Activated B cell treated with CpG ODN at 0.5 μM for 24 hours (primary cell): ENCODE measurements around the gene RET. TPM values are rescaled to one million over a fixed set of nuclear protein-coding genes. Genes with fewer than 3 reads are reported as not detected.

Experiments used
- ATAC-seq: fragments of 200-7000 bp; cut with Tn5 transposase; one replicate; pipeline ENCODE4 v1.10.0; 2021; ENCODE audit warnings: low read depth, mild to moderate bottlenecking, moderate library complexity
- CTCF ChIA-PET: fragments of 350-600 bp; sonication (Branson Sonifier 250); formaldehyde crosslinking; loops from one replicate; lab custom pipeline; 2021; ENCODE audit warnings: antibody characterized with exemption; lab: Charles Lee
- POLR2A ChIA-PET: fragments of 350-600 bp; sonication (Branson Sonifier 250); formaldehyde crosslinking; loops from one replicate; lab custom pipeline; 2021; ENCODE audit warnings: antibody characterized with exemption; lab: Charles Lee
- DNase-seq: peaks from one replicate; pipeline ENCODE4 v3.0.0; 2022
- H3K27ac Mint-ChIP-seq: one replicate; pipeline ENCODE4 v1.8.0; 2020; ENCODE audit warnings: mixed read lengths
- H3K27me3 Mint-ChIP-seq: one replicate; pipeline ENCODE4 v1.8.0; 2021; ENCODE audit warnings: mixed read lengths
- H3K36me3 Mint-ChIP-seq: one replicate; pipeline ENCODE4 v1.8.0; 2021; ENCODE audit warnings: low read depth, mixed read lengths
- H3K4me1 Mint-ChIP-seq: one replicate; pipeline ENCODE4 v1.8.0; 2021; ENCODE audit warnings: mixed read lengths
- H3K4me3 Mint-ChIP-seq: one replicate; pipeline ENCODE4 v1.8.0; 2020; ENCODE audit warnings: mild to moderate bottlenecking, mixed read lengths
- H3K9me3 Mint-ChIP-seq: one replicate; pipeline ENCODE4 v1.8.0; 2020; ENCODE audit warnings: mixed read lengths
- intact Hi-C: fragments of 100-400 bp; cut with micrococcal nuclease; formaldehyde crosslinking; loops from one replicate; pipeline ENCODE4 v1.15.1; 2024
- total RNA-seq: library from RNA; stranded (reverse); gene quantifications from 2 replicates; pipeline ENCODE4 v1.2.3, GENCODE V29; 2022
- TF ChIP-seq, protein P1 (sequence below): fragments of 200-600 bp; IDR thresholded peaks from one replicate; pipeline ENCODE4 v1.8.0; 2022; ENCODE audit warnings: antibody characterized with exemption, mild to moderate bottlenecking

The RET gene
- total RNA-seq, 1 donor from 2014 or later: not detected

DNA sequence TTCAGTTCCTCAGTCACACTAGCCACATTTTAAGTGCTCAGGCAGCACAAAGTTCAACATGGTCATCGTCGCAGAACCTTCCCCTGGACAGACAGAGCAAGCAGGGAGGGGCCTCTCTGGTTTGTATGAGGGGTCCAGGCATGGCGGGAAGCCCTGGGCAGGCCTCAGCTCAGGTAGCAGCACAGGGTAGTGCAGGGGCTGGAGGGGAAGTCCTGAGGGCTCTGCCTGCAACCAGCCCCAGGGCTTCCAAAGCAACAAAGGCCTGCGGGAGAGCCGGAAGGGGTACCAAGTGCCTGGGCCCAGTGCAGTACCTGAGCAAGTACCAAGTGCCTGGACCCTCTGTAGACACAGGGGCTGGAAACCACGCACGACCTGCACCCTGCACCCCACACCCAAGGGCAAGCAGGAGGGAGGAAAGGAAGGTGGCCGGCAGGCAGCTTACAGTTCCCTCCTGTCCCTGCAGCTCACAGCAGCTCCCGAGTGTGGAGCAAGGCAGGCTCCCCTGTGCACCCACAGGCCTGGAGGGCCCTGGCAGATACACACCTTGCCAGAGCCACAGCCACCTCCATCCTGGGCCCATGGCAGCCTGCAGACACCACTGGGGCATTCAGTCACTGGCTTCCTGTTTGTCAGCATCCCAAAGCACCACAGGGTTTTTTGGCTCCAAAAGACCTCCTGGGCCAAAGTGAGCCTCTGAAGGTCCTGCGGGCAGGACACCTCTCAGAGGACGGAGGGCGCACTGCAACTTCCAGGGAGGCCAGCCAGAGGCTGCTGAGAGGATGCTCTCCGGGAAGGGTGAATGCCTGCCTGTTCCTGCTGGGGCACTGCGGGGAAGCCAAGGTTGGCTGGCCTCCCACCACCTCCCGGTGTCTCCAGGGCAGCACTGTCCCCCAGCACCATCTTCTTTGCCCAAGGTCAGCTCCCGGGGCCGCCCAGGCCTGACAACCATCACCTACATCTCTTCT is 6.5 kb upstream of the RET start:
- intact Hi-C loops: no loop called here

DNA sequence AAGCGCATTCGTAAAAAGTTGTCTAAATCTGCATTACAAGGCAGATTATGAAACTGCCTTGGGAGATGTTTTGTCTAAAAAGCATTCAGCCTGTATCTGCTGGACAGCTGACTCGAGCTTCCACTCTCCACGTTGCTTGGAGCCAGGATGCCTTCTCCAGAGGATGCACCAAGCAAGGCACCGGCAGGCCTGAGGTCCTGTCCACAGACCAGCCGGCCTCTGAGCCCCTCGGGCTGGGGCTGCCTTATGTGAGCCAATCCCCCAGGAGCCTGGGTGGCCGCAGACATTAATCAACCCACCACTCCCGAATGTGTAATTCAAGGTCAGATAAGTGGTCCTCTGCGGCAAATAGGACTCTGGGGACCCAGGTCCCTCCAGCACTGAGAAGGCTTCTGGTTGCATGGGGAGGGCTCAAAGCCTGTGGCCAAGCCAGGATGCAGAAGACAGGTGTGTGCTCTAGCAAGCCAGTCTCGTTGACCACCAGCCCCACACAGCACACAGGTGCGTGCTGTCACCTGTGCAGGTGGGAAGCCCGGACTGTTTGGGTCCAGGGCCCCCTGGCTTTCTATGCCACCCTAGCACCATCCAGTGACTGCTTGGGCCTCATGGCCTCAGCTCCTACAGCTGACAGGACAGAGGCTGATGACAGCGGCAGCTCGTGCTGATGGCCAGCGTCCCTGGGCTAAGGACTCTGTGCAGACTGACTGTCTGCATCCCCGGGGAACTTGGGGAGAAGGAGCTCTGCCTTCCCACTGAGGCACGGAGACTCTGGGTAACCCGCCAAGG is 4.8 kb upstream of the RET start:
- intact Hi-C loops: no loop called here
- H3K4me3 Mint-ChIP-seq: no peak overlapping the region

More for the DNA sequence above, 6.5 kb upstream of the RET start:
- H3K27me3 Mint-ChIP-seq: peaks cover 1% of the 10 kb centered on the region
- TF ChIP-seq, protein P1, sequence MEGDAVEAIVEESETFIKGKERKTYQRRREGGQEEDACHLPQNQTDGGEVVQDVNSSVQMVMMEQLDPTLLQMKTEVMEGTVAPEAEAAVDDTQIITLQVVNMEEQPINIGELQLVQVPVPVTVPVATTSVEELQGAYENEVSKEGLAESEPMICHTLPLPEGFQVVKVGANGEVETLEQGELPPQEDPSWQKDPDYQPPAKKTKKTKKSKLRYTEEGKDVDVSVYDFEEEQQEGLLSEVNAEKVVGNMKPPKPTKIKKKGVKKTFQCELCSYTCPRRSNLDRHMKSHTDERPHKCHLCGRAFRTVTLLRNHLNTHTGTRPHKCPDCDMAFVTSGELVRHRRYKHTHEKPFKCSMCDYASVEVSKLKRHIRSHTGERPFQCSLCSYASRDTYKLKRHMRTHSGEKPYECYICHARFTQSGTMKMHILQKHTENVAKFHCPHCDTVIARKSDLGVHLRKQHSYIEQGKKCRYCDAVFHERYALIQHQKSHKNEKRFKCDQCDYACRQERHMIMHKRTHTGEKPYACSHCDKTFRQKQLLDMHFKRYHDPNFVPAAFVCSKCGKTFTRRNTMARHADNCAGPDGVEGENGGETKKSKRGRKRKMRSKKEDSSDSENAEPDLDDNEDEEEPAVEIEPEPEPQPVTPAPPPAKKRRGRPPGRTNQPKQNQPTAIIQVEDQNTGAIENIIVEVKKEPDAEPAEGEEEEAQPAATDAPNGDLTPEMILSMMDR: no peak
- ChIA-PET CTCF (no interaction called here), POLR2A (no interaction called here)
- H3K36me3 Mint-ChIP-seq: no peaks in the 10 kb centered on the region
- no peak overlapping the region for H3K27ac Mint-ChIP-seq
- H3K9me3 Mint-ChIP-seq: no peaks in the 10 kb centered on the region
- DNase-seq (no peak), ATAC-seq (no peak)
- no peaks in the 10 kb centered on the region for H3K4me1 Mint-ChIP-seq
- no peak overlapping the region for H3K4me3 Mint-ChIP-seq

DNA sequence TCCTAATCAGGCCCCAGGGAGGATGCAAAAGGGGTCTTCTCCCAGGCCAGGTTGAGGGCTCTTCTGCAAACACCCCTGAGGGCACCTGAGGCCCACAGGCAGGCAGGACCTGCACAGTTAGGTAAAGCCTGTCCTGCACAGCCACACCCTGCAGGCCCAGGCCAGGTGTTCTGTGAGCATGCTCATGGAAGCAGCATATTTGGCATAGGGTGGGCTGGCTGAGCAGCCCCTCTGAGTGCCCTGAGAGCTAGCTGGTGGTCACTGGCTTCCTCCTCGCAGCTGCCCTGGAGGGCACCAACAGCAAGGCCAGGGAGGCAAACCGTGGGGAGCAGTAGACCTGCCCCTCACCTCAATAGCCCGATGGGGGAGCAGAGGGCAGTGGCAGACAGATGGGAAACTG is 3.7 kb upstream of the RET start:
- Mint-ChIP-seq H3K9me3 (no peaks in the 10 kb centered on the region), H3K27me3 (peaks cover 15% of the 10 kb centered on the region), H3K4me1 (peaks cover 8% of the 10 kb centered on the region), H3K27ac (no peak overlapping the region), H3K4me3 (no peak overlapping the region), H3K36me3 (no peaks in the 10 kb centered on the region)
- intact Hi-C loops: no loop called here
- TF ChIP-seq, protein P1: no peak
- CTCF ChIA-PET: no interaction called here
- no peak for DNase-seq
- POLR2A ChIA-PET: no interaction called here
- no peak for ATAC-seq

More for the DNA sequence above, 4.8 kb upstream of the RET start:
- H3K27me3 Mint-ChIP-seq: peaks cover 9% of the 10 kb centered on the region
- H3K27ac Mint-ChIP-seq: no peak overlapping the region
- TF ChIP-seq, protein P1: no peak
- peaks cover 3% of the 10 kb centered on the region for H3K4me1 Mint-ChIP-seq
- no peak for ATAC-seq
- H3K9me3 Mint-ChIP-seq: no peaks in the 10 kb centered on the region
- ChIA-PET POLR2A (no interaction called here), CTCF (interaction anchor here (0.9 kb wide), 1 partner anchor 31 kb away, joined by 3 read pairs; no protein-coding TSS in a partner anchor)
- DNase-seq: no peak
- no peaks in the 10 kb centered on the region for H3K36me3 Mint-ChIP-seq

DNA sequence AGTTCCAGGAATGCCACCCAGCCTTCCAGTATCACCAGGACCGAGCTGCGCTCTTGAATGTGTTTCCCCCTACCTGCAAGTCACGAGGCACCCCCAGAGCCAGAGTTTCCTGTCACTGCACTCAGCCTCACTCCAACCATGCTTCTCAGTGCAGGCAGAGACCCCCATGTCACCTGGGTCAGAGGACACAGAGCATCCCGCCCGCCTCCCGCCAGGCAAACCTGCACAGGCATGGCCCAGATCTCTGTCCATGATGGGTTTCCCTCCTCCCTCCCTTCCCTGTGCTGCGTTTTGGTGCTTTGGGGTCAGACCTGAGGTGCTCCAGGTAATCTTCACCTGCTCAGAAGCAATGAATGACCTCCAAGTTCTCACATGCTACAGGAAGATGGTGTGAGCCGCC is 3.1 kb upstream of the RET start:
- TF ChIP-seq, protein P1: no peak
- Mint-ChIP-seq H3K9me3 (no peaks in the 10 kb centered on the region), H3K36me3 (no peaks in the 10 kb centered on the region), H3K4me1 (peaks cover 8% of the 10 kb centered on the region), H3K4me3 (no peak overlapping the region), H3K27ac (no peak overlapping the region), H3K27me3 (peaks cover 19% of the 10 kb centered on the region)
- ATAC-seq (no peak), DNase-seq (no peak)
- CTCF ChIA-PET: no interaction called here
- intact Hi-C loops: no loop called here
- POLR2A ChIA-PET: no interaction called here

DNA sequence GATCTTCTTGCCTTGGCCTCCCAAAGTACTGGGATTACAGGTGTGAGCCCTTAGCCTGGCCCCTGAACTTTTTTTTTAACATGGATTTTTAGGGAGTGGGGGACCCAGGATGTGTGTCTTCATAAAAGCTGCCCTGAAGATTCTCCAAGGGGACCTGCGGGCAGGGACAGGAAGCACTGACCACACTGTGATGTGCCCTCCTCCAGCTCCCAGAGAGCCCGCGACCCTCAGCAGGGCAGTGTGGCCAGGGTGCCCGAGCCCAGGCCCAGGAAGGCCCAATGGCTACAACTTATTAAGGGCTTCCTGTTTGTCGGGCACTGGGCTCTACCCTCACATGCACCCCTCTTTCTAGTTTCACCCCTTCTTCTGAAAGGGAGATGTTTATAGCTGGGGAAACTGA is 2.5 kb upstream of the RET start:
- Mint-ChIP-seq H3K9me3 (no peaks in the 10 kb centered on the region), H3K36me3 (no peaks in the 10 kb centered on the region), H3K4me1 (peaks cover 10% of the 10 kb centered on the region), H3K27me3 (peaks cover 24% of the 10 kb centered on the region), H3K4me3 (no peak overlapping the region), H3K27ac (no peak overlapping the region)
- no peak for ATAC-seq
- intact Hi-C loops: no loop called here
- CTCF ChIA-PET: no interaction called here
- TF ChIP-seq, protein P1: no peak
- POLR2A ChIA-PET: no interaction called here
- DNase-seq: no peak
